GM12865 (cell line): Measurements from ENCODE around the gene TNS3.

Experiments used
- DNase-seq: peaks from one replicate; pipeline ENCODE4 v3.0.0; 2010; ENCODE audit warnings: low read depth
- H3K4me3 ChIP-seq: 2 replicates; pipeline ENCODE4 v1.5.1; 2011; ENCODE audit warnings: mild to moderate bottlenecking, low read depth, low read length, control low read depth
- CTCF ChIP-seq: IDR thresholded peaks from 2 replicates; pipeline ENCODE4 v1.5.1; 2011; ENCODE audit warnings: low read length, control low read depth, low read depth, inconsistent platforms; ENCODE audit not compliant: insufficient read depth; ENCODE audit errors: missing control alignments

TNS3 gene

GRCh38 chr7:47405286-47405904, 176.5 kb downstream of the TNS3 start:
- no peak overlapping the region for H3K4me3 ChIP-seq
- TF ChIP-seq CTCF: no peak
- no peak for DNase-seq

GRCh38 chr7:47404010-47404409, 177.9 kb downstream of the TNS3 start:
- TF ChIP-seq CTCF: no peak
- DNase-seq: no peak
- H3K4me3 ChIP-seq: no peak overlapping the region

GRCh38 chr7:47402941-47403866, 178.7 kb downstream of the TNS3 start:
- no peak for TF ChIP-seq CTCF
- no peak for DNase-seq
- H3K4me3 ChIP-seq: no peak overlapping the region

GRCh38 chr7:47401611-47402570, 180.0 kb downstream of the TNS3 start:
- no peak for DNase-seq
- TF ChIP-seq CTCF: no peak
- H3K4me3 ChIP-seq: no peak overlapping the region

GRCh38 chr7:47400741-47401206, 181.1 kb downstream of the TNS3 start:
- no peak overlapping the region for H3K4me3 ChIP-seq
- TF ChIP-seq CTCF: no peak
- DNase-seq: no peak

- no peak for TF ChIP-seq CTCF
- no peak overlapping the region for H3K4me3 ChIP-seq
- DNase-seq: no peak
These were observed 181.9 kb downstream of the TNS3 start for GRCh38 chr7:47400001-47400400.
